A673 (cell line): Measurements from ENCODE around the gene CPLX3. TPM values are rescaled to one million over a fixed set of nuclear protein-coding genes. Genes with fewer than 3 reads are reported as not detected.

Experiments
- BruUV-seq: library from RNA; stranded (reverse); fragments of 400-500 nt; replicated peaks from 2 replicates; lab custom pipeline; 2021; lab: Mats Ljungman, UMichigan
- CTCF ChIA-PET: fragments of 300-600 bp; sonication (Branson Sonifier 250); formaldehyde crosslinking; loops from one replicate; lab custom pipeline; 2022; ENCODE audit warnings: antibody characterized with exemption; lab: Charles Lee
- POLR2A ChIA-PET: fragments of 300-600 bp; sonication (Branson Sonifier 250); formaldehyde crosslinking; loops from one replicate; lab custom pipeline; 2022; ENCODE audit warnings: antibody characterized with exemption; ENCODE audit not compliant: low non-redundant PET; lab: Charles Lee
- DNase-seq: peaks from one replicate; pipeline ENCODE4 v3.0.0-alpha.2; 2015; ENCODE audit warnings: low spot score
- H3K27ac ChIP-seq: fragments of 200-600 bp; sonication (generic); 2 replicates; pipeline ENCODE4 v1.5.1; 2016; ENCODE audit warnings: mixed run types, low read depth, mild to moderate bottlenecking, mixed read lengths, antibody characterized with exemption, low read length; ENCODE audit not compliant: poor library complexity, severe bottlenecking
- H3K27me3 ChIP-seq: fragments of 200-600 bp; sonication (generic); replicated peaks from 2 replicates; pipeline ENCODE4 v1.6.1; 2017; ENCODE audit warnings: mixed run types, low read depth, mild to moderate bottlenecking, mixed read lengths, antibody characterized with exemption, low read length; ENCODE audit not compliant: insufficient read depth, poor library complexity
- H3K36me3 ChIP-seq: fragments of 200-600 bp; sonication (generic); 2 replicates; pipeline ENCODE4 v1.6.1; 2016; ENCODE audit warnings: mixed run types, mild to moderate bottlenecking, mixed read lengths, antibody characterized with exemption, low read length; ENCODE audit not compliant: insufficient read depth, poor library complexity, severe bottlenecking
- H3K4me1 ChIP-seq: fragments of 200-600 bp; sonication (generic); 2 replicates; pipeline ENCODE4 v1.6.1; 2017; ENCODE audit warnings: mixed run types, mild to moderate bottlenecking, mixed read lengths, antibody characterized with exemption, low read length; ENCODE audit not compliant: insufficient read depth, poor library complexity, severe bottlenecking
- H3K4me3 ChIP-seq: fragments of 200-600 bp; sonication (generic); 2 replicates; pipeline ENCODE4 v1.5.1; 2016; ENCODE audit warnings: low read depth, mixed run types, mild to moderate bottlenecking, mixed read lengths, low read length; ENCODE audit not compliant: poor library complexity, severe bottlenecking
- H3K9me3 ChIP-seq: fragments of 200-600 bp; sonication (generic); 2 replicates; pipeline ENCODE4 v1.6.1; 2016; ENCODE audit warnings: mixed run types, low read depth, mild to moderate bottlenecking, mixed read lengths, antibody characterized with exemption, low read length; ENCODE audit not compliant: poor library complexity, severe bottlenecking
- CTCF ChIP-seq: fragments of 300-800, 200-600 bp; sonication (generic); conservative IDR thresholded peaks from 2 replicates; pipeline ENCODE4 v1.5.1; 2017; ENCODE audit warnings: low read depth, mild to moderate bottlenecking, antibody characterized with exemption, low read length, moderate library complexity, mixed read lengths
- EZH2 ChIP-seq: fragments of 200-600 bp; sonication (generic); IDR thresholded peaks from 2 replicates; pipeline ENCODE4 v1.6.1; 2017; ENCODE audit warnings: borderline replicate concordance, low read depth, mild to moderate bottlenecking, mixed read lengths, antibody characterized with exemption, low read length; ENCODE audit not compliant: poor library complexity, severe bottlenecking
- intact Hi-C: fragments of 100-400 bp; cut with micrococcal nuclease; formaldehyde crosslinking; loops from one replicate; pipeline ENCODE4 v1.10.0; 2022; ENCODE audit not compliant: unreplicated experiment
- total RNA-seq: library from RNA; stranded (reverse); gene quantifications from 2 replicates; pipeline ENCODE4 v1.2.3, GENCODE V29; 2021

The CPLX3 gene
- total RNA-seq, 1 experiment from 2014 or later, result 0.17 TPM

DNA sequence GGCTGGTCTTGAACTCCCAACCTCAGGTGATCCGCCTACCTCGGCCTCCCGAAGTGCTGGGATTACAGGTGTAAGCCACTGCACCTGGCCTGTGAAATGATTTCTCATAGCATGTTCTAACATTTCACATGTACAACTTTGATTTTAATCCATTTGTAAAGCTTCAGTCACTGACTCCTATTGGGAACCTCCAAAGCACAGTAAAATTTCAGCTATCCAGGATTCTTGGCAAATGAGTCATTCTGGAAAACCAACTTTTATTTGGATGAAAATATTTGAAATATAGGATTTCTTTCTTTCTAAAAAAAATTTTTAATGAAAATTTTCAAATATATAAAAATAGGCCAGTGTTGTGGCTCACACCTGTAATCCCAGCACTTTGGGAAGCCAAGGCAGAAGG, 16.5 kb upstream of the CPLX3 start:
- no peak for DNase-seq
- H3K27me3 ChIP-seq, result no peaks in the 10 kb centered on the region
- BruUV-seq, result no TSS peak
- no peak overlapping the region for H3K4me3 ChIP-seq
- H3K4me1 ChIP-seq, result no peaks in the 10 kb centered on the region
- H3K36me3 ChIP-seq, result no peaks in the 10 kb centered on the region
- H3K9me3 ChIP-seq, result no peaks in the 10 kb centered on the region
- no peak for TF ChIP-seq CTCF
- TF ChIP-seq EZH2, result no peak
- CTCF ChIA-PET, result interaction anchor here (0.7 kb wide), 1 partner anchor 91 kb away, joined by 4 read pairs; no protein-coding TSS in a partner anchor
- no peak overlapping the region for H3K27ac ChIP-seq
- intact Hi-C loops, result no loop called here
- POLR2A ChIA-PET, result interaction anchor here (0.7 kb wide), 1 partner anchor 793 kb away, joined by 10 read pairs; no protein-coding TSS in a partner anchor

DNA sequence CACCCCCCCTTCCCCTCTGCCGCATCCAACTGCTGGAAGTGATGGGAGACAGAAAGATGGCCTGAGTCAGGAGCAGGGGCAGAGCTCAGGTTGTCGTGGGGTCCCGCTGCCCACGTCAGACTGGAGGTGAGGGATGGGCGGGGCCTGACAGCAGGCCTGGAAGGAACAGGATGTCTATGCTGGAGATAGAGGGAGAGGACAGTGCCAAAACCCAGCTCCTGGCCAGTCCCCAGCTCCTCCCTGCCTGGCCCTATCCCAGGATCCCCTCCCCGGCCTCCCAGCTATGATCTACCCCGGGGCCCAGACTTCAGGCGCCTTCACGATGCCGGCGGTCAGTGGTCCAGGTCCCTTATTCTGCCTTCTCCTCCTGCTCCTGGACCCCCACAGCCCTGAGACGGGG, 13.9 kb upstream of the CPLX3 start, which contains the start of gene LMAN1L:
LMAN1L (plus strand) TSS at position 303 of the 400 bp plus-strand sequence; CDS start at position 323, 20 bp downstream.
- ChIA-PET CTCF (no interaction called here), POLR2A (no interaction called here)
- H3K9me3 ChIP-seq, result no peaks in the 10 kb centered on the region
- BruUV-seq, result no TSS peak
- H3K27ac ChIP-seq, result no peak within 1 kb of the TSS
- intact Hi-C loops, result no loop called here
- H3K4me3 ChIP-seq, result no peak within 1 kb of the TSS
- TF ChIP-seq CTCF, result no peak
- TF ChIP-seq EZH2, result no peak
- no peaks in the 10 kb centered on the region for H3K4me1 ChIP-seq
- H3K36me3 ChIP-seq, result no peaks in the 10 kb centered on the region
- no peaks in the 10 kb centered on the region for H3K27me3 ChIP-seq
- no peak for DNase-seq

DNA sequence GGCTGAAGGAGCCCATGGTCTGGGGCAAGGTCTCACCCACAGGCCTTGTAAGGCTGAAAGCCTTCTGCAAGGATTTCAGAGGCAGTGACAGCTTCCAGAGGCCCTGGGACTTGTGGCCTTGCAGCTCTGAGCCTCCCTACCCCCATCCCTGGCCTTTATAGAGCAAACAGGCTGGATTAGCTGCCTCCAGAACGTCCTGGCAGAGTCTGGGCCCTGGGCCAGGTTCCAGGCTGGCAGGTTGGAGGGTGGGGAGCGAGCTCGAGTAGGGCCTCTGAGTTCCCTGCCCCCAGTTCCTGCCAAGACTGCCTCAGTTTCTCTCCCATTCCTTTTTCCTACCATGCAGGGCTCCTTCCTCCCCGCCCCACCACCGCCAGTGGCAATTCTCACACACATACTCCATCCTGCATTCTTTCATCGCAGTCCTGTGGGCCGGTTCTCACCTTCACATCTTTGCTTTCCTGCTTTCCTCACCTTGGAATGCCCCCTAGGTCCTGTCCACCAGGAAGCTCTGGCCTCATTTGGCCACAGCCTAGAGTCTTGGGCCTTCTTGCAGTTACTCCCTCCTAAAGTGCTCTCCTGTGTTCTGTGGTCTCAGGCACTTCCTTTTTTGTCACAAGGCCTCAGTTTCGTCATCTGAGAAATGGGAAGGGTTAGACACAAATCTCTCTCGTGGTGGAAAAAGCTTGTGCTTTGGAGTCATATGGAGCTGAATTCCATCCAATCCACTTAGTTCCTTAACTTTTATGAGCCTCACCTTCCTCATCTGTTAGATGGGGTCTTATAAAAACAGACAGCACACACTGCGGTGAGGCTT, 11.1 kb upstream of the CPLX3 start:
- H3K4me3 ChIP-seq, result no peak overlapping the region
- BruUV-seq, result no TSS peak
- TF ChIP-seq CTCF, result no peak
- TF ChIP-seq EZH2, result no peak
- POLR2A ChIA-PET, result no interaction called here
- no peaks in the 10 kb centered on the region for H3K9me3 ChIP-seq
- H3K27me3 ChIP-seq, result no peaks in the 10 kb centered on the region
- no peak for DNase-seq
- CTCF ChIA-PET, result no interaction called here
- H3K4me1 ChIP-seq, result no peaks in the 10 kb centered on the region
- no peak overlapping the region for H3K27ac ChIP-seq
- intact Hi-C loops, result no loop called here
- H3K36me3 ChIP-seq, result no peaks in the 10 kb centered on the region
